Medulla oblongata (tissue), 1 donor: ENCODE measurements around the gene CMTM7.
A peak's percentile ranks its signal among the peaks of the same experiment; 100 is the strongest.

Experiments used
- DNase-seq: peaks from one replicate; pipeline ENCODE4 v3.0.0-alpha.2; 2015; ENCODE audit errors: extremely low spot score

CMTM7 gene

GRCh38 chr3:32488474-32489008 is 96.9 kb downstream of the CMTM7 start:
- no peak for DNase-seq

- no peak for DNase-seq
Observed at GRCh38 chr3:32492684-32493436, 101.2 kb downstream of the CMTM7 start.

GRCh38 chr3:32493437-32494414 is 102.1 kb downstream of the CMTM7 start:
- DNase-seq, result no peak

GRCh38 chr3:32495085-32495484 is 103.4 kb downstream of the CMTM7 start:
- no peak for DNase-seq

- DNase-seq, result no peak
Observed at GRCh38 chr3:32495609-32496008, 104.0 kb downstream of the CMTM7 start.

- DNase-seq, result peak; percentile 24
Observed at GRCh38 chr3:32498252-32498651, 106.6 kb downstream of the CMTM7 start.

GRCh38 chr3:32498992-32499391 is 107.3 kb downstream of the CMTM7 start:
- no peak for DNase-seq

- DNase-seq, result no peak
Observed at GRCh38 chr3:32499585-32499984, 107.9 kb downstream of the CMTM7 start.

- no peak for DNase-seq
Observed at GRCh38 chr3:32500231-32500630, 108.6 kb downstream of the CMTM7 start.

GRCh38 chr3:32500880-32501782 is 109.5 kb downstream of the CMTM7 start:
- peak; percentile 24 for DNase-seq

- DNase-seq, result peak; percentile 16
Observed at GRCh38 chr3:32501783-32502117, 110.1 kb downstream of the CMTM7 start.

- peak; percentile 88 for DNase-seq
Observed at GRCh38 chr3:32502118-32502945, 110.7 kb downstream of the CMTM7 start, which contains the start of gene CMTM6. CMTM6 (minus strand) TSS chr3:32502852; CDS start chr3:32502745, 107 bp downstream.

GRCh38 chr3:32502946-32503286 is 111.3 kb downstream of the CMTM7 start:
- no peak for DNase-seq
